Endothelial cell of umbilical vein (primary cell): Measurements from ENCODE around the gene MEPE. TPM values are rescaled to one million over a fixed set of nuclear protein-coding genes. Genes with fewer than 3 reads are reported as not detected.

Experiments used
- BruUV-seq: library from RNA; stranded (reverse); fragments of 400-500 nt; replicated peaks from 2 replicates; lab custom pipeline; 2021; lab: Mats Ljungman, UMichigan
- CTCF ChIA-PET: fragments of 300-600, 350-600 bp; sonication (Branson Sonifier 250); formaldehyde crosslinking; loops from one replicate; lab custom pipeline; 2021; ENCODE audit warnings: antibody characterized with exemption, inconsistent platforms; lab: Charles Lee
- POLR2A ChIA-PET: fragments of 300-600, 350-600 bp; sonication (Branson Sonifier 250); formaldehyde crosslinking; loops from one replicate; lab custom pipeline; 2021; ENCODE audit warnings: antibody characterized with exemption, inconsistent platforms; lab: Charles Lee
- DNase-seq: peaks from one replicate; pipeline ENCODE4 v3.0.0-alpha.2; 2011; ENCODE audit warnings: low read depth, low spot score
- FAIRE-seq: peaks from 2 replicates; lab custom pipeline; 2011; peaks lifted over from hg19 to GRCh38; lab: Jason Lieb, UNC
- H2AFZ ChIP-seq: 2 replicates; pipeline ENCODE4 v1.6.0; 2012; ENCODE audit warnings: low read depth, low read length, control low read depth, inconsistent platforms
- H3K27ac ChIP-seq: 2 replicates; pipeline ENCODE4 v1.5.1; 2011; ENCODE audit warnings: low read depth, mild to moderate bottlenecking, control low read depth, low read length, moderate library complexity; ENCODE audit not compliant: insufficient read depth
- H3K27me3 ChIP-seq, 2 experiments: 2 replicates each; pipeline versions ENCODE4 v1.6.0 to v1.6.1; 2011; ENCODE audit warnings: low read length in 2 of 2, mixed read lengths in 1 of 2; ENCODE audit not compliant: control insufficient read depth in 2 of 2, insufficient read depth in 2 of 2
- H3K36me3 ChIP-seq, 2 experiments: 2 replicates in 1 of 2; 3 replicates in 1 of 2; pipeline ENCODE4 v1.5.1; 2011; ENCODE audit warnings: low read length in 2 of 2, mild to moderate bottlenecking in 1 of 2, moderate library complexity in 1 of 2; ENCODE audit not compliant: control insufficient read depth in 2 of 2, insufficient read depth in 2 of 2; ENCODE audit errors: extremely low read depth in 1 of 2
- H3K4me1 ChIP-seq: 3 replicates; pipeline ENCODE4 v1.5.1; 2011; ENCODE audit warnings: mild to moderate bottlenecking, low read length; ENCODE audit not compliant: control insufficient read depth, insufficient read depth; ENCODE audit errors: extremely low read depth
- H3K4me2 ChIP-seq: 2 replicates; pipeline ENCODE4 v1.6.1; 2011; ENCODE audit warnings: low read length, control low read depth, mixed read lengths; ENCODE audit not compliant: insufficient read depth
- H3K4me3 ChIP-seq, 3 experiments: fragments of 200-600 bp in 1 of 3; sonication (generic), shearing (Covaris generic) in 1 of 3; replicated peaks in 1 of 3; 2 replicates each; pipeline ENCODE4 v1.5.1; 2011 to 2016; ENCODE audit warnings: control low read depth in 3 of 3, low read length in 3 of 3, mild to moderate bottlenecking in 2 of 3, inconsistent platforms in 1 of 3, low read depth in 1 of 3, moderate library complexity in 1 of 3; ENCODE audit not compliant: insufficient read depth in 1 of 3
- H3K79me2 ChIP-seq: 2 replicates; pipeline ENCODE4 v1.6.0; 2012; ENCODE audit warnings: low read length, inconsistent platforms; ENCODE audit not compliant: control insufficient read depth, insufficient read depth
- H3K9ac ChIP-seq: replicated peaks from 2 replicates; pipeline ENCODE3; 2011; ENCODE audit warnings: low read length, control low read depth; ENCODE audit not compliant: insufficient read depth; ENCODE audit errors: extremely low read depth
- H3K9me1 ChIP-seq: replicated peaks from 3 replicates; pipeline ENCODE4 v1.6.0; 2011; ENCODE audit warnings: mild to moderate bottlenecking, low read length; ENCODE audit not compliant: control insufficient read depth, insufficient read depth; ENCODE audit errors: extremely low read depth
- H3K9me3 ChIP-seq: replicated peaks from 2 replicates; pipeline ENCODE4 v1.5.1; 2012; ENCODE audit warnings: low read length, inconsistent platforms; ENCODE audit not compliant: control insufficient read depth, insufficient read depth
- H4K20me1 ChIP-seq: replicated peaks from 2 replicates; pipeline ENCODE3; 2011; ENCODE audit warnings: mild to moderate bottlenecking, low read length; ENCODE audit not compliant: control insufficient read depth, insufficient read depth; ENCODE audit errors: extremely low read depth
- CTCF ChIP-seq, 2 donors: IDR thresholded peaks; 1 replicate in 1 of 2; 2 replicates in 1 of 2; pipeline ENCODE4 v1.5.1; 2011; ENCODE audit warnings: low read length in 2 of 2, mild to moderate bottlenecking in 2 of 2, moderate library complexity in 2 of 2, control low read depth in 1 of 2, inconsistent platforms in 1 of 2, low read depth in 1 of 2; ENCODE audit not compliant: insufficient read depth in 1 of 2; ENCODE audit errors: extremely low read depth in 1 of 2
- EZH2 ChIP-seq: IDR thresholded peaks from 2 replicates; pipeline ENCODE4 v1.6.1; 2012; ENCODE audit warnings: borderline replicate concordance, low read depth, mild to moderate bottlenecking, moderate library complexity, low read length, inconsistent platforms; ENCODE audit not compliant: severe bottlenecking
- MAX ChIP-seq: IDR thresholded peaks from 2 replicates; pipeline ENCODE4 v1.6.1; 2011; ENCODE audit not compliant: insufficient read depth, insufficient read length
- MYC ChIP-seq: IDR thresholded peaks from one replicate; pipeline ENCODE4 v1.6.1; 2011; ENCODE audit warnings: mild to moderate bottlenecking, low read depth, low read length
- POLR2A ChIP-seq: IDR thresholded peaks from 2 replicates; pipeline ENCODE4 v1.6.1; 2012; ENCODE audit warnings: low read depth, mild to moderate bottlenecking, control low read depth, low read length
- POLR2AphosphoS5 ChIP-seq: IDR thresholded peaks from 2 replicates; pipeline ENCODE4 v1.6.1; 2012; ENCODE audit warnings: low read depth, mild to moderate bottlenecking, control low read depth, low read length, moderate library complexity; ENCODE audit not compliant: insufficient read depth
- dilution Hi-C: fragments of 300-500 bp; cut with MboI; formaldehyde crosslinking; loops from one replicate; pipeline ENCODE4 v1.15.0; 2019; ENCODE audit warnings: low sequenced_read_pairs; ENCODE audit not compliant: extremely low pct_ligation_motif_present
- intact Hi-C: fragments of 100-400 bp; cut with micrococcal nuclease; formaldehyde crosslinking; loops from one replicate; pipeline ENCODE4 v1.10.0; 2022
- polyA plus RNA-seq, 4 experiments: library from polyadenylated mRNA; depleted of rRNA in 3 of 4; stranded (reverse) in 3 of 4; unstranded in 1 of 4; fragments of >200 nt; gene quantifications; 2 replicates each; pipeline versions ENCODE4 v1.2.1 to v1.2.3, GENCODE V29; 2011 to 2012; ENCODE audit warnings: missing spikeins in 1 of 4
- total RNA-seq: library from RNA; stranded (reverse); gene quantifications from 2 replicates; pipeline ENCODE4 v1.2.3, GENCODE V29; 2021

Gene MEPE
- total and polyA plus RNA-seq, 2 donors (not counting 3 experiments of a cell fraction or from before 2014, with no cell fraction given): not detected

GRCh38 chr4:87848622-87849351 lies 16.0 kb downstream of the MEPE start:
- POLR2A ChIA-PET: interaction anchor here (0.7 kb wide), 1 partner anchor 169 kb away, joined by 3 read pairs; no protein-coding TSS in a partner anchor
- FAIRE-seq (peak; percentile 88), DNase-seq (peak; percentile 55)
- no TSS peak for BruUV-seq
- TF ChIP-seq CTCF (IDR thresholded peaks at IDR 0.05; ENCODE audit: extremely low read depth in 1 of 2, insufficient read depth in 1 of 2, low read depth in 1 of 2, low read length in 2 of 2): peak; percentile 49 to 66
- TF ChIP-seq POLR2A: no peak
- no peak for TF ChIP-seq POLR2AphosphoS5
- TF ChIP-seq MAX: no peak
- no peak for TF ChIP-seq EZH2
- TF ChIP-seq MYC: no peak
- H2AFZ ChIP-seq: peak overlapping the region; percentile 68
- no peaks in the 10 kb centered on the region for H3K9me3 ChIP-seq
- CTCF ChIA-PET: interaction anchor here (0.6 to 12.0 kb wide), 30 partner anchors 10 to 699 kb away, joined by 3 to 412 read pairs (median 4); partner anchors contain the start of genes HSD17B11 and SPP1
- H3K4me2 ChIP-seq: peak overlapping the region; percentile 19
- no peaks in the 10 kb centered on the region for H3K36me3 ChIP-seq
- H3K4me1 ChIP-seq: peaks cover 6% of the 10 kb centered on the region
- H3K9me1 ChIP-seq: no peaks in the 10 kb centered on the region
- H3K4me3 ChIP-seq: no peak overlapping the region
- no peaks in the 10 kb centered on the region for H3K79me2 ChIP-seq
- H3K9ac ChIP-seq: no peak overlapping the region
- no peaks in the 10 kb centered on the region for H4K20me1 ChIP-seq
- no peaks in the 10 kb centered on the region for H3K27me3 ChIP-seq
- H3K27ac ChIP-seq: no peak overlapping the region
- intact Hi-C loops: loop anchor here (1.0 to 5.0 kb wide), 3 partner anchors 169 to 491 kb away; no protein-coding TSS in a partner anchor
- dilution Hi-C loops: no loop called here
